CD4-positive, alpha-beta T cell treated with Interleukin-4 for 1 hour (primary cell): ENCODE measurements around the gene GRAMD1A.
A peak's percentile ranks its signal among the peaks of the same experiment; 100 is the strongest.

ENCODE experiments used
- DNase-seq, 2 donors: peaks; one replicate each; pipeline ENCODE4 v3.0.0-alpha.2; 2020 to 2022

The GRAMD1A gene

DNA sequence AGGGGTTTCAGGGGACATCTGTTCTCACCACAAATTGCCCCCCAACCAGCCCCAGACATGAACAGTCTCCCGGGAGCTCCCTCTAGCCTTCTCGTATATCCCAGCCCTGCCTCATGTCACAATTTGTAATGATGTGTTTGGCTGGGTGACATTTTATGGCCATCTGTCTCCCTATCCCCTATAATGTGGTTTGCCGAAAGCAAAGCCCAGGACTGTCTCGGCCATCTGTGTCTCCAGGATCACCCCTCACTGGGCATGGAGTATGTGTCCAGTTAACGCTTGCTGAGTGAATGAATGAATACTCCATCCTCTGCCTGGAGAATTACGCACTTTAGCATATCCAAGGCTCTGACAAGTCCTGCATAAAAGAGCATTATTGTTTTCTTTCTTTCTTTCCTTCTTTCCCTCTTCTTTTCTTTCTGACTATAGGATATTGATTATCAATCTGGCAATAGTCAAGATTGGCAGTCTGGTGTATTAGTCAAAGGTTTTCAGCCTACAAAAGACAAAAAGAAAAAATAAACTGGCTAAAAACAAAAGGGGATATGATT is 56.5 kb downstream of the GRAMD1A start:
- DNase-seq, result no peak

DNA sequence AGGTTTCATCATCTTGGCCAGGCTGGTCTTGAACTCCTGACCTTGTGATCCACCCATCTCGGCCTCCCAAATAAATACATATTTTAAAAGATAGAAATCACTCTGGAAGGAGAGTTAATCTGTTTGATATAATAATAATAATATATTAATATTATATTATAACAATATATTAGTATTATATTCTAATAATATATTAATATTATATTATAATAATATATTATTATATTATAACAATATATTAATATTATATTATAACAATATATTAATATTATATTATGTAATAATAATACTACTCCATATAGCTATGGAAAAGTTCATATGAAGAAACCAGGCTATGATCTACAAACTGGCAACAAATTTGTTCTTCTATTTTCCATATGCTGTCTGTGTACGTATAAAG is 58.2 kb downstream of the GRAMD1A start:
- no peak for DNase-seq

- no peak for DNase-seq
Measured at GRCh38 chr19:35059006-35059798, 59.1 kb downstream of the GRAMD1A start.

GRCh38 chr19:35059799-35060091 is 59.6 kb downstream of the GRAMD1A start:
- DNase-seq, result no peak

DNA sequence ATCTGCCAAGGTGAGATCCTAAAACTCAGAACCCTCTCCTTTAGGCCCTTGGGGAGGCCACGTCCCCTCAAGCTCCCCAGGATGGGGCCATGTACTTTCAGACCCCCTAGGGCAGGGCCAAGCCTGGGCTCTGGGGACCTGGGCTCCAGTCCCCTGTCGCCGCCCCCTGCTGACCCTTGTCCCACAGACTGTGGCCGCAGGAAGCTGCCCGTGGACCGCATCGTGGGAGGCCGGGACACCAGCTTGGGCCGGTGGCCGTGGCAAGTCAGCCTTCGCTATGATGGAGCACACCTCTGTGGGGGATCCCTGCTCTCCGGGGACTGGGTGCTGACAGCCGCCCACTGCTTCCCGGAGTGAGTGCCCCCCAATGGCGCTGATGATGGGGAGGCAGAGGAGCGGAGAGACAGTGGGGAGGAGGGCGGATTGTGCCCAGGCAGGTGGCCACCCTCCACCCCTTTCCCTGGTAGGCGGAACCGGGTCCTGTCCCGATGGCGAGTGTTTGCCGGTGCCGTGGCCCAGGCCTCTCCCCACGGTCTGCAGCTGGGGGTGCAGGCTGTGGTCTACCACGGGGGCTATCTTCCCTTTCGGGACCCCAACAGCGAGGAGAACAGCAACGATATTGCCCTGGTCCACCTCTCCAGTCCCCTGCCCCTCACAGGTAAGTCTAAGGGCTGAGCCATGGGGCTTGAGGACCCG is 60.2 kb downstream of the GRAMD1A start:
- DNase-seq, result no peak

- no peak for DNase-seq
Measured at GRCh38 chr19:35061583-35062373, 61.7 kb downstream of the GRAMD1A start.

- no peak for DNase-seq
Measured at GRCh38 chr19:35062942-35063341, 62.8 kb downstream of the GRAMD1A start.

DNA sequence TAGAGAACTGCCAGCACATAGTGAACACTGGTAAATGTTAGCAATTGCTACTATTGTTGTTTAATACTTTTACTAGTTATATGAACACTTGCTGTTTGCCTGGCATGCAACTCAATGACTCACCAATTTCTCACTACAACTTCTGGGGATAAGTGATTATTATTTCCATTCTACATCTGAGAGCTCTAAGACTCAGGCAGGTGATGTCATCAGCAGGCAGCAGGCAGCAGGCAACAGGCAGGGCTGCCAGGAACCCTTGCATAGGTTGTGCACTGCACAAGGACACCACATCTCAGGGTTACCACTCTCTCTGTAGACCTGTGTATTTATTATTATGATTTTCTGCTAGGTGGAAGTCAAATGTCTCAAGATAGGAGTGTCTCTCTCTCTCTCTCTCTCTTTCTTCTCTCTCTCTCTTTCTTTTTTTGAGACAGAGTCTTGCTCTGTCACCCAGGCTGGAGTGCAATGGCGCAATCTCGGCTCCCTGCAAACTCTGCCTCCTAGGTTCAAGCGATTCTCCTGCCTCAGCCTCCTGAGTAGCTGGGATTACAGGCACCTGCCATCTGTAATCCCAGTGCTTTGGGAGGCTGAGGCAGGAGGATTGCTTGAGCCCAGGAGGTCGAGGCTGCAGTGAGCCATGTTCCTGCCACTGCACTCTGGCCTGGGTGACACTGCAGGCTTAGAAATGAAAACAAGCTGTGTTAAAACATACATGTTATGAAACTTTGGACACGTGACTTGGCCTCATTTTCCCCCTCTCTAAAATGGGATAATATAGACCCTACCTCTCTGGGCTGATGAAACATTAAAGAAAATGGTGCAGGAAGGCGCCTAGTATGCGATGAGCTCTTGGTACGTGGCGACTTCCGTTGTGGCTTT is 64.1 kb downstream of the GRAMD1A start:
- no peak for DNase-seq

DNA sequence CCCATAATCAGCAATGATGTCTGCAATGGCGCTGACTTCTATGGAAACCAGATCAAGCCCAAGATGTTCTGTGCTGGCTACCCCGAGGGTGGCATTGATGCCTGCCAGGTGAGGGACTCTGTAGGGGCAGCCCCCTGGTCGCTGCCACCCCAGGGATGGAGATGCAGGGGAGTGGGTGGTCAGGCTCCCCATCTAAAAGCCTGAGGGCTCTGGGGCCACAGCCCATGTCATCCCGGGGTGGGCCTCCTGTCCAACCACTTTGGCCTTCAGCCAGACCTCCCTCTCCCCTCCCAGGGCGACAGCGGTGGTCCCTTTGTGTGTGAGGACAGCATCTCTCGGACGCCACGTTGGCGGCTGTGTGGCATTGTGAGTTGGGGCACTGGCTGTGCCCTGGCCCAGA is 65.5 kb downstream of the GRAMD1A start:
- DNase-seq, result no peak

GRCh38 chr19:35066121-35066520 is 66.0 kb downstream of the GRAMD1A start:
- DNase-seq, result no peak

DNA sequence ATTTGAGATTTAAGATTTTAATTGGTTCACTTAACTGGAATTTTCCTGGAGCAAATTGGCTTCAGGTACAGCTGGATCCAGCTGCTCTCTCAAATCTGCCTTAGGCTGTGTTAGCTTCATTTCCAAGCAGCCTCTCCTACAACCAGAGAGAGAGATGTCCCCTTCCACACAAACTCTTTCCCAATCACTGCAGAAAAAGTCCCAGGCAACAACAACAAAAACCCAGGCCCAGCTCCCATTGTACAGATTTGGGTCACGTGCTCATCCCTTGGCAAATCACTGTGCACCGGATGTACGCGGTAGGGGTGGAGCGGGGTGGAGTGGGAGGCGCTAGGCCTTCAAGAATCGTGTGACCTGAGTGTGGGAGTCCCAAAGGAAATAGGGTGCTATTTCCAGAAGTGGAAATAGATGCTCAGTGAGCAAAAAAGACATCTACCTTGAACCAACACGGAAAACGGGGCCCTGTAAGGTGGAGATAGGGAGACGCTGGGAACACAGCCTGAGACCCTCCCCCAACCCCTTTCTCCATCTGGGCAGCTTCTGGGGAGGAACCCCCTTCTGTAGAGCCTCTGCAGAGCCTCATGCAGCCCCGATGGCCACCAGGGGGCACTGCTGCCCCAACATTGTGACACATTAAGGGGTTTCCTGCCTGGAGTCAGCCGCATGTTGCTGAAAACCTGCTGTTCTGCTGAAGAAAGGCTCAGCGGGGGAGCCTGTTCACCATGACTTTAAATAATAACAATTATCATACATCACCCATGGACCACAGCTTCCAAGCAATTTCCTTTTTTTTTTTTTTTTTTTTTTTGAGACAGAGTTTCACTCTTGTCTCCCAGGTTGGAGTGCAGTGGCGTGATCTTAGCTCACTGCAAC is 66.8 kb downstream of the GRAMD1A start:
- peak; percentile 86 to 87 for DNase-seq

DNA sequence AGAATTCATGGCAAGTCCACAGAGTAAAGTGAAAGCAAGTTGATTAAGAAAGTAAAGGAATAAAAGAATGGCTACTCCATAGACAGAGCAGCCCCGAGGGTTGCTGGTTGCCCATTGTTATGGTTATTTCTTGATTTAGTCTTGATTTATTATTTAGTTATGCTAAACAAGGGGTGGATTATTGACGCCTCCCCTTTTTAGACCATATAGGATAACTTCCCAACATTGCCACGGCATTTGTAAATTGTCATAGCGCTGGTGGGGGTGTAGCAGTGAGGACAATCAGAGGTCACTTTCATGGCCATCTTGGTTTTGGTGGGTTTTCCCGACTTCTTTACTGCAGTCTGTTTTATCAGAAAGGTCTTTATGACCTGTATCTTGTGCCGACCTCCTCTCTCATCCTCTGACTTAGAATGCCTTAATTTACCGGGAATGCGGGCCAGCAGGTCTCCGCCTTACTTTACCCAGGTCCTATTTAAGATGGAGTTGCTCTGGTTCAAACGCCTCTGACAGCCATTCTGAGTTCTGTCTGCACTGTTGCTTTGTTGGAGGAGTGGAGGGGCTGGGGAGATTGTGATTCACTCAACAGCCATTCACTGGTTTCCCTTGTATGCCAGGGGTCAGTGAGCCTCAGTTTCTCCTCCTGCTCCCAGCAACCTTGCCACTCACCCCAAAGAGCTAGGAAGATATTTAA is 69.0 kb downstream of the GRAMD1A start:
- DNase-seq, result no peak

GRCh38 chr19:35069696-35070095 is 69.6 kb downstream of the GRAMD1A start:
- DNase-seq, result no peak

DNA sequence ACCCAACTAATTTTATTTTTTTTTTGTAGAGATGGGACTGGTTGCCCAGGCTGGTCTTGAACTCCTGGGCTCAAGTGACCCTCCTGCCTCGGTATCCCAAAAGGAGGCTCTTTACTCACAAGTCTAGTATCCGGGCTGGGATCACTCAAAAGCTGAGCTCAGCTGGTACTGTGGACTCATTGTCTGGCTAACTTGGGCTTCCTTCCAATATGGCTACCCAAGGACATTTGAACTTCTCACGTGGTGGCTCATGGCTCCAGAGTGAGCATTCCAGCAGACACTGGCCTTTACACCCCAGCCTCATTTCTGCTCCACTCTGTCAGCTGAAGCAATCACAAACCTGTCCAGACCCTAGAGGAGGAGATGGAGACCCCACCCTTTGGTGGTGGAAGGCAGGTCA is 70.3 kb downstream of the GRAMD1A start:
- no peak for DNase-seq

- DNase-seq, result no peak
Measured at GRCh38 chr19:35073516-35073915, 73.4 kb downstream of the GRAMD1A start.

DNA sequence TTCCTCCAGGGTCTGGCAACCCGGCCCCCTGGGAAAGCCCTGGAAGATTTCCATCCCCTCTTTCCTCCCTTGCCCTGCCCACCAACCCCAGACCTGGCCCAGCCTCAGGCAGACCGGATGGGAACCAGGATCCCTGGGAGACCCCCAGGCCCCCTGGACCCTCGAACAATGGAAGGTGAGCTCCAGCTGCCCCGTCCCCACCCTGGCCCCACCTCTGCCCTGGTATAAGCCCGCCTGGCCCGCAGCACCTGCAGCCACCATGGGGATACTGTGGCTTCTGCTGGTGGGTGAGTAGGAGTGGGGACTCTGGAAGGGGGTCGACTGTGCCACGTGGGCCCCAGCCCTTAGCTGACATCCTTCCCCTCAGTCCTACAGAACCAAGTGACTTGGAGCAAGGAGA is 73.8 kb downstream of the GRAMD1A start:
- DNase-seq, result no peak

DNA sequence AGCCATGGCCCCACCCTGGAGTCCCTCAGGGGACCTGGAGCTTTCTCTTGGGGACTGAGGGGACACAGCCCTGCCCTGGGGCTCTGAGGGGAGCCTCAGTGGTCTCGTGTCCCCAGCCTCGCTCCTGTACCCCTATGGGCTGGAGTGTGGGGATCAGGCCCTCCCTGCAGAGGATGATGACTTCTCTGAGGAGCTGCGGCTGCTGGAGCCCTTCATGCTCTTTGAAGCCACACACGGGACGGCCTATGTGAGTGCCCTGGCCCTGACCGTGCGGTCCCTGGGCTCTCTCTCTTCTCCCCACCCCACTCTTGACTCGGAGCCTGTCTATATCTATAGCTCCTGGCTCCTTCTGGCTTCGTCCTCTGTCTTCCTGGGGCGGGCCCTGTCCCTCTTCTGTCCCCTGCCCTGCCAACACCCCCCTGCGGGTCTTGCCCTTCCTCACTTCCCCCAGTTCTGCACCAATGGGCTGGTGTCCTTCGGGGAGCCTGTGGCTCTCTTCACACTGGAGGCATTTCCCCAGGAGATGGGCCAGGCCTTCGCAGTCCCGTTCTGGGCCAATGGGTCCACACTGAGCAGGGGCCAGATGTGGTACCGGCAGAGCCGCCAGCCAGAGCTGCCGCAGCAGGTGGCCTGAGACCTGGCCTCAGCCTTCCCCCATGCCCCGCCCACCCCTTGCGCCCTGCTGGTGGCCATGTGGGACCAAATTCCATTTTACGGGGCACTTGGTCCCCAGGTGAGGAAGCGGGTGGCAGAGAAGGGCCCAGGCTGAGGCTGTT is 74.5 kb downstream of the GRAMD1A start:
- no peak for DNase-seq

GRCh38 chr19:35075202-35076025 is 75.3 kb downstream of the GRAMD1A start:
- no peak for DNase-seq

DNA sequence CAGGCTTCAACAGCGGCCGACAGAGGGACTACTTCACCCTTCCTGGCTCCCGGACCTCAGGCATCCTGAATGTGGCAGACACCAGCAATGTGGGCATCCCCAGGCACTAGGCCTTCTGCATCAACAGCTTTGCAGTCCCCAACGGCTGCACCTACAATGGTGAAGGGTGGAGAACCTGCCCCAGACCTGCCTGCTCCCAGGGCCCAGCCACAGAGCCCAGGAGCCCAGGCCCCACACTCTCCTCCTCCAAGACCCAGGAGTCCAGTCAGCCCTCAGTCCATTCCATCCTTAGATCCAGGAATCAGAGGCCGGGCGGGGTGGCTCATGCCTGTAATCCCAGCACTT is 75.9 kb downstream of the GRAMD1A start:
- no peak for DNase-seq
